Measurements from ENCODE around the gene NT5DC4. TPM values are rescaled to one million over a fixed set of nuclear protein-coding genes. Genes with fewer than 3 reads are reported as not detected.

NT5DC4 gene
- total RNA-seq, 2 donors from 2014 or later = not detected

GRCh38 chr2:112728378-112729175 is 7.8 kb downstream of the NT5DC4 start:
- Mint-ChIP-seq H3K4me1 (peaks cover 22% of the 10 kb centered on the region), H3K4me3 (no peak overlapping the region), H3K27ac (no peak overlapping the region), H3K27me3 (ENCODE audit: insufficient read depth) (no peaks in the 10 kb centered on the region), H3K36me3 (ENCODE audit: low read depth) (no peaks in the 10 kb centered on the region), H3K9me3 (no peaks in the 10 kb centered on the region)
- no peak overlapping the region for H3K4me3 ChIP-seq (ENCODE audit: low read length)
- H3K36me3 ChIP-seq (ENCODE audit: control insufficient read depth, insufficient read depth, low read length) = no peaks in the 10 kb centered on the region
- H3K9ac ChIP-seq (ENCODE audit: extremely low read depth, low read length, poor library complexity, severe bottlenecking) = no peak overlapping the region
- 75 to 82% methylated on average over 6 to 11 of the region's 11 CpGs for WGBS, 2 experiments (ENCODE audit: insufficient coverage in 1 of 2, insufficient read length in 1 of 2)
- H3K9me3 ChIP-seq (ENCODE audit: control insufficient read depth, low read length) = no peaks in the 10 kb centered on the region
- no peaks in the 10 kb centered on the region for H3K27me3 ChIP-seq (ENCODE audit: control insufficient read depth, insufficient read depth, low read length, poor library complexity, severe bottlenecking)
- H3K4me1 ChIP-seq (ENCODE audit: control insufficient read depth, insufficient read depth, low read length) = peaks cover 9% of the 10 kb centered on the region
- no peak for DNase-seq
- no peak for TF ChIP-seq CTCF (conservative IDR thresholded peaks at IDR 0.05)
- H3K27ac ChIP-seq (ENCODE audit: low read depth, low read length) = no peak overlapping the region

- 86 to 87% methylated on average over 5 to 8 of the region's 8 CpGs for WGBS, 2 experiments (ENCODE audit: insufficient coverage in 1 of 2, insufficient read length in 1 of 2)
- no peak overlapping the region for H3K27ac Mint-ChIP-seq
These were observed 9.4 kb downstream of the NT5DC4 start for GRCh38 chr2:112730216-112730615.

GRCh38 chr2:112730791-112731190 is 10.0 kb downstream of the NT5DC4 start:
- no peak for DNase-seq
- Mint-ChIP-seq H3K4me1 (peaks cover 22% of the 10 kb centered on the region), H3K27me3 (ENCODE audit: insufficient read depth) (no peaks in the 10 kb centered on the region), H3K9me3 (no peaks in the 10 kb centered on the region), H3K4me3 (no peak overlapping the region), H3K36me3 (ENCODE audit: low read depth) (no peaks in the 10 kb centered on the region), H3K27ac (no peak overlapping the region)
- Histone ChIP-seq H3K27me3 (ENCODE audit: control insufficient read depth, insufficient read depth, low read length, poor library complexity, severe bottlenecking) (no peaks in the 10 kb centered on the region), H3K9ac (ENCODE audit: extremely low read depth, low read length, poor library complexity, severe bottlenecking) (no peak overlapping the region), H3K4me1 (ENCODE audit: control insufficient read depth, insufficient read depth, low read length) (peaks cover 9% of the 10 kb centered on the region), H3K4me3 (ENCODE audit: low read length) (no peak overlapping the region), H3K36me3 (ENCODE audit: control insufficient read depth, insufficient read depth, low read length) (no peaks in the 10 kb centered on the region), H3K27ac (ENCODE audit: low read depth, low read length) (no peak overlapping the region), H3K9me3 (ENCODE audit: control insufficient read depth, low read length) (no peaks in the 10 kb centered on the region)
- no peak for TF ChIP-seq CTCF (conservative IDR thresholded peaks at IDR 0.05)
- WGBS, 2 experiments (ENCODE audit: insufficient coverage in 1 of 2, insufficient read length in 1 of 2) = 88 to 92% methylated on average over 4 to 5 of the region's 5 CpGs

More at GRCh38 chr2:112730216-112730615, 9.4 kb downstream of the NT5DC4 start:
- DNase-seq = no peak
- TF ChIP-seq CTCF (conservative IDR thresholded peaks at IDR 0.05) = no peak
- Mint-ChIP-seq H3K9me3 (no peaks in the 10 kb centered on the region), H3K4me3 (no peak overlapping the region), H3K4me1 (peaks cover 22% of the 10 kb centered on the region), H3K27me3 (ENCODE audit: insufficient read depth) (no peaks in the 10 kb centered on the region), H3K36me3 (ENCODE audit: low read depth) (no peaks in the 10 kb centered on the region)
- Histone ChIP-seq H3K4me1 (ENCODE audit: control insufficient read depth, insufficient read depth, low read length) (peaks cover 9% of the 10 kb centered on the region), H3K27ac (ENCODE audit: low read depth, low read length) (no peak overlapping the region), H3K9me3 (ENCODE audit: control insufficient read depth, low read length) (no peaks in the 10 kb centered on the region), H3K9ac (ENCODE audit: extremely low read depth, low read length, poor library complexity, severe bottlenecking) (no peak overlapping the region), H3K4me3 (ENCODE audit: low read length) (no peak overlapping the region), H3K27me3 (ENCODE audit: control insufficient read depth, insufficient read depth, low read length, poor library complexity, severe bottlenecking) (no peaks in the 10 kb centered on the region), H3K36me3 (ENCODE audit: control insufficient read depth, insufficient read depth, low read length) (no peaks in the 10 kb centered on the region)
